ENCODE measurements around the gene ZNF181. TPM values are rescaled to one million over a fixed set of nuclear protein-coding genes. Genes with fewer than 3 reads are reported as not detected.

The ZNF181 gene
- total RNA-seq, 1 donor from 2014 or later = 7.3 TPM

- no peak for TF ChIP-seq CTCF (IDR thresholded peaks at IDR 0.05; ENCODE audit: unreplicated experiment)
- no peaks in the 10 kb centered on the region for H3K4me1 Mint-ChIP-seq
- no peak overlapping the region for H3K4me3 Mint-ChIP-seq
- DNase-seq (ENCODE audit: low spot score in 2 of 2, unreplicated experiment in 2 of 2) = no peak
- no peaks in the 10 kb centered on the region for H3K36me3 Mint-ChIP-seq
- H3K27ac Mint-ChIP-seq = no peak overlapping the region
- peaks cover 57% of the 10 kb centered on the region for H3K9me3 Mint-ChIP-seq
- H3K27me3 Mint-ChIP-seq (ENCODE audit: low read depth) = no peaks in the 10 kb centered on the region
Observed at GRCh38 chr19:34788074-34788473, 54.0 kb downstream of the ZNF181 start.

- H3K9me3 Mint-ChIP-seq = peaks cover 52% of the 10 kb centered on the region
- no peak overlapping the region for H3K27ac Mint-ChIP-seq
- no peaks in the 10 kb centered on the region for H3K27me3 Mint-ChIP-seq (ENCODE audit: low read depth)
- no peak for TF ChIP-seq CTCF (IDR thresholded peaks at IDR 0.05; ENCODE audit: unreplicated experiment)
- H3K4me3 Mint-ChIP-seq = no peak overlapping the region
- no peaks in the 10 kb centered on the region for H3K4me1 Mint-ChIP-seq
- H3K36me3 Mint-ChIP-seq = no peaks in the 10 kb centered on the region
- DNase-seq (ENCODE audit: low spot score in 2 of 2, unreplicated experiment in 2 of 2) = no peak
Observed at GRCh38 chr19:34793565-34793964, 59.5 kb downstream of the ZNF181 start.

- Mint-ChIP-seq H3K27me3 (ENCODE audit: low read depth) (no peaks in the 10 kb centered on the region), H3K27ac (no peak overlapping the region), H3K4me3 (no peak overlapping the region), H3K36me3 (no peaks in the 10 kb centered on the region), H3K4me1 (no peaks in the 10 kb centered on the region), H3K9me3 (peaks cover 54% of the 10 kb centered on the region)
- TF ChIP-seq CTCF (IDR thresholded peaks at IDR 0.05; ENCODE audit: unreplicated experiment) = no peak
- DNase-seq (ENCODE audit: low spot score in 2 of 2, unreplicated experiment in 2 of 2) = no peak
Observed at GRCh38 chr19:34794066-34794960, 60.3 kb downstream of the ZNF181 start.

Other genes starting within 250 kb of the ZNF181 start
- 1.0 to 1.3 TPM (median 1.1 TPM) in 3 replicates for gene SCGB2B2, start 57.1 kb upstream of the ZNF181 start, total RNA-seq
- gene ZNF302, start 56.6 kb upstream of the ZNF181 start, total RNA-seq = 41.0 to 43.8 TPM (median 43.1 TPM) in 3 replicates
- gene ZNF599, start 39.0 kb downstream of the ZNF181 start, total RNA-seq = 7.7 to 8.7 TPM (median 7.9 TPM) in 3 replicates
- 4.7 to 5.8 TPM (median 4.8 TPM) in 3 replicates for gene ZNF30, start 192.7 kb downstream of the ZNF181 start, total RNA-seq
- 9.2 to 9.6 TPM (median 9.3 TPM) in 3 replicates for gene ZNF792, start 230.0 kb downstream of the ZNF181 start, total RNA-seq

All from mesothelial cell of epicardium (in vitro differentiated cells).